ENCODE data around the gene CCDC102A.

The CCDC102A gene

DNA sequence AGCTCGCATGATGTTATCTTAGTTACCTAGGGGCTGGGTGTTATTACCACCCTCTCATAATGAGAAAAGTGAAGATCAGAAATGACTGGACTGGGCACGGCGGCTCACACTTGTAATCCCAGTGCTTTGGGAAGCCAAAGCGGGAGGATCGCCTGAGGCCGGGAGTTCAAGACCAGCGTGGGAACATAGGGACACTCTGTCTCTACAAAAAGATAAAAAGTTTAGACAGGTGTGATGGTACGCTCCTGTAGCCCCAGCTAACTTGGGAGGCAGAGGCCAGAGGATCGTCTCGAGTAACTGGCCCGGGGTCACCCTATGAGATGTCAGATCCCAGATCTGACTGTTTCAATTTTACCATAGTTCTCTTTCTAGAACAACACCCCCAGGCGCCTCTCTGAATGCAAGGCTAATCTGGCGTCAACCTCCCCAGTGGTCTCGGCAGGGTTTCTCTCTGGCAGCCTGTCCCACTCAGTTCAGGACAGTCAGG is 1.9 kb upstream of the CCDC102A start:
- DNase-seq (ENCODE audit: low read depth in 1 of 2, low spot score in 1 of 2), result no peak

- no peak for DNase-seq (ENCODE audit: low read depth in 1 of 2, low spot score in 1 of 2)
Measured at GRCh38 chr16:57537581-57538234, 1.3 kb upstream of the CCDC102A start.

DNA sequence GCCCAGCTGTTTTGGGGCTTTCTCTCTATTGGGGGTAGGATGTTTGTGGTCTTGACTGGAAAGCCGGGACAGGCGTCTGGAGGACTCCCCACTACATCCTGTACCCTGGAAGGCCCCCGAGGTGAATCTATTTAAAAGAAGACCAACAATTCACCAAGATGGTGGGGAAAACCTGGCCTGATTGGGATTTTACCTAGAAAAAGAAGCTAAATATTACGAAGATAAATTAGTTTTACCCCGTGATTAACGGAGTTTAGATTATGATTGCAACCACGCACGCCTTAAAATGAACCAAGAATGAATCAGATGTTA is 779 bp upstream of the CCDC102A start:
- DNase-seq (ENCODE audit: low read depth in 1 of 2, low spot score in 1 of 2), result no peak

GRCh38 chr16:57535680-57536305 is 578 bp downstream of the CCDC102A start:
- peak; percentile 86 to 89 for DNase-seq (ENCODE audit: low read depth in 1 of 2, low spot score in 1 of 2)

DNA sequence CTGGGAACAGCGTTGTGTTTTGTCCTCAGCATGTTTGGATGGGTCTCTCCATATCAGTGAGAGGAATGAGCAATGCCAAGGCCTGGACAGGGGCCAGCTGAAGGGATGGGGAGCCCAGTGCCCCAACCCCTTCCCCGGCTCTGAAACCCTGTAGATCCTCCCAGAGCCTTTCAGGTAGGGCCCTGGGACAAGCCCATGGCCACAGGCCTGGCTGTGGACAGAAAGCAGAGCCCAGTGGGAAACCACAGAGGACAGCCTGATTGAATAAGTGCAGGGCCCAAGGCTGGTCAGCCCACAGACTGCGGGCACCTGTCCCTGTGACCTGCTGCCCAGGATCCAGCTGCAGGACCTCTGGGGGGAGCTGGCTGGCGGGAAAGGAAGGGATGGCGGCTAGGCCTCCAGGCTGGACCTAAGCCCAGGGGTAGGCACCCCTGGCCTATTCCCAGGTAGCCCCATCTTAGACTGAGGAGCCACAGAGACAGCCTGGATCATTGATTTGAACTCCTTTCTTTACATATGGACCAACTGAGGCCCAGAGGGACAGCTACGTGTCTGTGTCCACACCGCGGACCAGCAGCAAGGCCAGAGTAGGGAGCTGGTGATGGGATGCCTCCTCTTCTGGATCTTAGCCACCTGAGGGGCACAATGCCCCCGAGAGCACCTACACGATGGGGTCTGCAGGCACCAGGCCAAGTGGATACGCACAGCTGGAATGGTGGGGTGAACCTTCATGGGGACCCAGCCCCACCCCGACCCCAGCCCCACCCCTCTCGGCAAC is 1.3 kb downstream of the CCDC102A start:
- DNase-seq (ENCODE audit: low read depth in 1 of 2, low spot score in 1 of 2), result no peak

GRCh38 chr16:57534337-57534880 is 2.0 kb downstream of the CCDC102A start:
- DNase-seq (ENCODE audit: low read depth in 1 of 2, low spot score in 1 of 2), result no peak

DNA sequence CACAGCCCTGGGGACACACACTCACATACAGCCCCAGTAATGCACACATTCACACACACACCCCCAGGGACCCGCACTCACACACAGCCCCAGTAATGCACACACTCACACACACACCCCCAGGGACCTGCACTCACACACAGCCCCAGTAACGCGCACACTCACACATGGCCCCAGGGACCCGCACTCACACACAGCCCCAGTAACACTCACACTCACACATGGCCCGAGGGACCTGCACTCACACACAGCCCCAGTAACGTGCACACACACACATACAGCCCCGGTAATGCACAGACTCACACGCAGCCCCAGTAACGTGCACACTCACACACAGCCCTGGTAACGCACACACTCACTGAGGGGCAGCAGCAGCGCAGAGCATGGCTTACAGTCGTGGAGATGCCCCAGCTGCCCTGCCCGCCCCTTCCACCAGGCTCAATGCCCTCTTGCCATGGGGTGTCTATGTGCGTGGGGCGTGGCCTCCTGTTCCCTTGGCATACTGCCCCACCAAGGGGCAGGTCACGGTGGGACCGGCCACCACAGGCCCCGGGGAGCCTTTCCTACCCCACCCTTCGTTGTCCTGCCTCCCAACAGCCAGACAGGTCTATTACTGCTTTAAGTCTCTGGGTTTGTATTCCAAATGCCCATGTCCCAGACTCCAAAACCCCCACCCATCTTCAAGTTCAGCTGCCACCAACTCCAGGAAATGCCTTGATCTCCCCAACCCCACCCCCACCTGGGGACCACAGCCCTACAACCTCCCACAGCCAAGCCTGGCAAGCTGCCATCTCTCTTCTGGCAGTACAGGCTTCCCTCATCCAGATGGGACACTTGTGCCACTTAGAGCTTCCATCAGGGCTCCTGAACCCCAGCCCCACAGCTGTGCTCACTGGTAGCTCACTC is 2.7 kb downstream of the CCDC102A start:
- DNase-seq (ENCODE audit: low read depth in 1 of 2, low spot score in 1 of 2), result no peak

DNA sequence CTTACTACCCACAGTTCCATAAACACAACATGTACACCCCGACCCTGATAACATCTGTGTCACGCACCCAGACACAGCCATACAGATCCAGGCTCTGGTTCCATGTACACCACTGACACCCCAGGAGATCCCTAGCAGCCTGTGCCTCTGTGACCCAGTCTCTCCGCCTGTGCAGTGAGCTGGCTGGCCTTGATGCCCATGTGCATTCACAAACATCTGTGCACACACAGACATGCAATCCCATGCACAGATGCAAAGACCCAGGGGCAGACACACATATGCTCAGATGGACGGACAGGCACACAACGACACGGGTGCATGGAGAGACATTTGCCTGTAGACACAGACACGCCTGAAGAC is 4.1 kb downstream of the CCDC102A start:
- DNase-seq (ENCODE audit: low read depth in 1 of 2, low spot score in 1 of 2), result no peak

DNA sequence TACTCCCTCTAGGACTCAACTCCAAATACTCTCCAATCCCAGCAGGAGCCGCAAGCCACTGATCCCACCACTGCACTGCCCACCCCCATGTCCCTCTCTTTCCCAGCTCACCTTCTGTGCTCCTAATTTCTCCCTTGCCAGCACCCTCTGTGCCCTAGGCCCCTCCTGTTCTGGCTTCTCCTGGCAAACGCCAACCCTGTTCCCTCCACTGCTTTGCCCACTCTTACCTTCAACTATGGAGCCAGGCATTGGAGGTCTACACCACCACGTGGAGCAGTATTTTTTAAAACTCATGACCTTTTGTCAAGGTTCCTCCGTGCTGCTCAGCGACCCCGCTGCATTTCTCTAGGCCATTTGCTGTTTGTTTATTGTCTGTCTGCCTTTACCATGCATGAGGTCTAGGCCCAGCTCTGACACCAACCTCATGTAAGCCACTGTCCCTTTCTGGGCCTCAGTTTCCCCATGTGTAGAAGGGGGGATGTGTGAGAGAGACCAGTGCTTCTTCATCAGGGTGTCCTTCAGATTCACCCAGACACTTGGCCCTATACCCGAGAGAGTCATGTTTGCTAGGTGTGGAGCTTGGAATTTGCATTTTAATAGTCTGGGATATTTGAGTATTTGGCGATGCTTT is 4.6 kb downstream of the CCDC102A start:
- no peak for DNase-seq (ENCODE audit: low read depth in 1 of 2, low spot score in 1 of 2)

GRCh38 chr16:57531253-57531575 is 5.2 kb downstream of the CCDC102A start:
- DNase-seq (ENCODE audit: low read depth in 1 of 2, low spot score in 1 of 2), result no peak

GRCh38 chr16:57530522-57531252 is 5.7 kb downstream of the CCDC102A start:
- no peak for DNase-seq (ENCODE audit: low read depth in 1 of 2, low spot score in 1 of 2)

DNA sequence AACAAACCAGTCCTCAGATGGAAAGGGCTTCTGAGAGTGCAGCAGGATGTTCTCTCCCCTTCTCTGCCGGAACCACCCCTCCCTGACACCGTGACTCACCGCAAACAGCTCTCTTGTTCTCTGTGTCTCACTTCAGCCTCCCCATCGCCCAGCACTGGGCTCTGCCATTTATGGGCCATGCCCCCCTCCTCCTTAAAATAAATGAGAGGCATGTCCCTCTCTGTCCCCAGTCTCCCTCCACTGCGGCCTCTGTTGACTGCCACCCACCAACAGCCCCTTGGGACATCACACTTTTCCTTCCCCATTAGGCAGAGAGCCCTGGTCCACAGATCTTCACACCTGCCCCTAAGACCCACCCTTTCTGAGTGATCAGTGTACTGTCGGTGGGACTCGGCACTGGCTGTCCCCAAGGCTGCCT is 6.3 kb downstream of the CCDC102A start:
- DNase-seq (ENCODE audit: low read depth in 1 of 2, low spot score in 1 of 2), result peak in 1 of 2 donors; percentile 60

- DNase-seq (ENCODE audit: low read depth in 1 of 2, low spot score in 1 of 2), result no peak
Measured at GRCh38 chr16:57529391-57530103, 6.8 kb downstream of the CCDC102A start.

GRCh38 chr16:57528499-57529390 is 7.6 kb downstream of the CCDC102A start:
- no peak for DNase-seq (ENCODE audit: low read depth in 1 of 2, low spot score in 1 of 2)

DNA sequence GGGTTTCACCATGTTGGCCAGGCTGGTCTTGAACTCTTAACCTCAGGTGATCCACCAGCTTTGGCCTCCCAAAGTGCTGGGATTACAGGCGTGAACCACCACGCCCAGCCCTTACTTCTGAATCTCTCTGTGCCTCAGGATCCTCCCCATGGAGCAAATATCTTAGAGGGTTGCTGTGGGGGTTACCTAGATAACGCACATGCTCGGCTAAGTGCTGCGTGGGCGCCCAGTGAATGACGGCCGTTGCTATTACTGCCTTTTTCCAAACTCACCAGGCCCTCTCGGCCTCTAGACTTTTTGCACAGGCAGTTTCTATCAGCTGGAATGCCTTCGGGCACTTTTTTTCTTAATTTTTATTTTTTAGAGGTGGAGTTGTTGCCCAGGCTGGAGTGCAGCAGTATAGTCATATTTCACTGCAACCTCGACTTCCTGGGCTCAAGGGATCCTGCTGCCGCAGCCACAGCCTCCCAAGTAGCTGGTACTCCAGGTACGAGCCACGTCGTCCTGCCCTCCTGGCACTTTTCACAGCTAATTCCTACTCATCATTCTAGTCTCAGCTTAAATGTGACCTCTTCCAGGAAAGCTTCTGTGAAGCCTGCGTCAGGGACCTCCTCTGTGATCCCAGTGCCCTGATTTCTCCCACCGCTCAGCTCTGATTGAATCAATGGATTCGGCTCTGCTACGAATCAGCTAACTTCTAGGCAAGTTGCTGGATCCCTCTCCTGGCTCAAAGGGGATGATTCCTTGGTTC is 8.6 kb downstream of the CCDC102A start:
- no peak for DNase-seq (ENCODE audit: low read depth in 1 of 2, low spot score in 1 of 2)

- no peak for DNase-seq (ENCODE audit: low read depth in 1 of 2, low spot score in 1 of 2)
Measured at GRCh38 chr16:57527027-57527426, 9.3 kb downstream of the CCDC102A start.

- DNase-seq (ENCODE audit: low read depth in 1 of 2, low spot score in 1 of 2), result no peak
Measured at GRCh38 chr16:57526498-57526897, 9.9 kb downstream of the CCDC102A start.

GRCh38 chr16:57525761-57526160 is 10.6 kb downstream of the CCDC102A start:
- no peak for DNase-seq (ENCODE audit: low read depth in 1 of 2, low spot score in 1 of 2)
